Hepatocyte (in vitro differentiated cells): Measurements from ENCODE around the gene PTGES. TPM values are rescaled to one million over a fixed set of nuclear protein-coding genes. Genes with fewer than 3 reads are reported as not detected.

Experiments used
- DNase-seq: peaks from one replicate; pipeline ENCODE4 v3.0.0-alpha.2; 2016; ENCODE audit warnings: low spot score
- H2AFZ ChIP-seq: fragments of 200-600 bp; sonication (generic); 2 replicates; pipeline ENCODE4 v1.6.0; 2016; ENCODE audit warnings: antibody characterized with exemption, mild to moderate bottlenecking
- H3K27ac ChIP-seq: fragments of 200-600 bp; sonication (generic); 2 replicates; pipeline ENCODE4 v1.5.1; 2016; ENCODE audit warnings: mild to moderate bottlenecking
- H3K27me3 ChIP-seq: fragments of 200-600 bp; sonication (generic); 2 replicates; pipeline ENCODE4 v1.6.1; 2016
- H3K36me3 ChIP-seq: fragments of 200-600 bp; sonication (generic); replicated peaks from 2 replicates; pipeline ENCODE4 v1.5.1; 2016; ENCODE audit warnings: low read depth; ENCODE audit not compliant: insufficient read depth
- H3K4me1 ChIP-seq: fragments of 200-600 bp; sonication (generic); 2 replicates; pipeline ENCODE4 v1.5.1; 2016; ENCODE audit warnings: mild to moderate bottlenecking, moderate library complexity; ENCODE audit not compliant: insufficient read depth
- H3K4me2 ChIP-seq: fragments of 200-600 bp; sonication (generic); 2 replicates; pipeline ENCODE4 v1.6.0; 2016
- H3K4me3 ChIP-seq: fragments of 200-600 bp; sonication (generic); 2 replicates; pipeline ENCODE4 v1.5.1; 2016; ENCODE audit warnings: mild to moderate bottlenecking
- H3K79me2 ChIP-seq: fragments of 200-600 bp; sonication (generic); 2 replicates; pipeline ENCODE4 v1.6.0; 2017; ENCODE audit warnings: mild to moderate bottlenecking
- H3K9me2 ChIP-seq: fragments of 200-600 bp; sonication (generic); replicated peaks from 2 replicates; pipeline ENCODE4 v1.6.0; 2017; ENCODE audit warnings: mild to moderate bottlenecking; ENCODE audit not compliant: insufficient read depth
- H3K9me3 ChIP-seq: fragments of 200-600 bp; sonication (generic); 2 replicates; pipeline ENCODE4 v1.5.1; 2016; ENCODE audit warnings: low read depth, mild to moderate bottlenecking
- H4K20me1 ChIP-seq: fragments of 200-600 bp; sonication (generic); 2 replicates; pipeline ENCODE4 v1.6.0; 2016; ENCODE audit warnings: mild to moderate bottlenecking; ENCODE audit not compliant: insufficient read depth, poor library complexity, severe bottlenecking
- EZH2 ChIP-seq: fragments of 200-600 bp; sonication (generic); IDR thresholded peaks from 2 replicates; pipeline ENCODE4 v1.6.1; 2016; ENCODE audit warnings: antibody characterized with exemption, mild to moderate bottlenecking, borderline replicate concordance
- EZH2phosphoT487 ChIP-seq: fragments of 200-600 bp; sonication (generic); IDR thresholded peaks from one replicate; pipeline ENCODE4 v1.6.1; 2018; ENCODE audit warnings: antibody characterized with exemption, mild to moderate bottlenecking, low read depth, moderate library complexity; ENCODE audit not compliant: unreplicated experiment, severe bottlenecking
- WGBS: methylation state at CpG from one replicate; pipeline ENCODE4 v1.1.6; 2016; ENCODE audit warnings: low lambda C conversion rate; ENCODE audit errors: missing lambda C conversion rate; 5-methylcytosine and 5-hydroxymethylcytosine counted together
- polyA plus RNA-seq: library from polyadenylated mRNA; unstranded; fragments of >200 nt; fragmentation: Nextera tagmentation; extraction: Ambion mirVana; gene quantifications from 2 replicates; pipeline ENCODE4 v1.2.1, GENCODE V29; 2016
- total RNA-seq: library from RNA; depleted of rRNA; stranded (reverse); fragments of >200 nt; gene quantifications from 2 replicates; pipeline ENCODE4 v1.2.3, GENCODE V29; 2014
- TF ChIP-seq, protein P1 (sequence below): fragments of 200-600 bp; sonication (generic); IDR thresholded peaks from 2 replicates; pipeline ENCODE4 v1.5.1; 2016; ENCODE audit warnings: antibody characterized with exemption, mild to moderate bottlenecking; ENCODE audit not compliant: poor library complexity

The PTGES gene
- total and polyA plus RNA-seq, 2 experiments from 2014 or later: 26.4 to 94.9 TPM

GRCh38 chr9:129737479-129738274 lies 15.2 kb downstream of the PTGES start:
- TF ChIP-seq, protein P1, sequence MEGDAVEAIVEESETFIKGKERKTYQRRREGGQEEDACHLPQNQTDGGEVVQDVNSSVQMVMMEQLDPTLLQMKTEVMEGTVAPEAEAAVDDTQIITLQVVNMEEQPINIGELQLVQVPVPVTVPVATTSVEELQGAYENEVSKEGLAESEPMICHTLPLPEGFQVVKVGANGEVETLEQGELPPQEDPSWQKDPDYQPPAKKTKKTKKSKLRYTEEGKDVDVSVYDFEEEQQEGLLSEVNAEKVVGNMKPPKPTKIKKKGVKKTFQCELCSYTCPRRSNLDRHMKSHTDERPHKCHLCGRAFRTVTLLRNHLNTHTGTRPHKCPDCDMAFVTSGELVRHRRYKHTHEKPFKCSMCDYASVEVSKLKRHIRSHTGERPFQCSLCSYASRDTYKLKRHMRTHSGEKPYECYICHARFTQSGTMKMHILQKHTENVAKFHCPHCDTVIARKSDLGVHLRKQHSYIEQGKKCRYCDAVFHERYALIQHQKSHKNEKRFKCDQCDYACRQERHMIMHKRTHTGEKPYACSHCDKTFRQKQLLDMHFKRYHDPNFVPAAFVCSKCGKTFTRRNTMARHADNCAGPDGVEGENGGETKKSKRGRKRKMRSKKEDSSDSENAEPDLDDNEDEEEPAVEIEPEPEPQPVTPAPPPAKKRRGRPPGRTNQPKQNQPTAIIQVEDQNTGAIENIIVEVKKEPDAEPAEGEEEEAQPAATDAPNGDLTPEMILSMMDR: peak; percentile 98
- no peak for TF ChIP-seq EZH2
- H3K4me2 ChIP-seq: peak overlapping the region; percentile 83
- peak; percentile 92 for DNase-seq
- H3K36me3 ChIP-seq: no peaks in the 10 kb centered on the region
- H4K20me1 ChIP-seq: no peaks in the 10 kb centered on the region
- H3K27ac ChIP-seq: peak overlapping the region; percentile 28
- 10% methylated on average over 42 of the region's 48 CpGs for WGBS
- no peaks in the 10 kb centered on the region for H3K9me3 ChIP-seq
- H3K79me2 ChIP-seq: no peaks in the 10 kb centered on the region
- H3K9me2 ChIP-seq: no peaks in the 10 kb centered on the region
- peak overlapping the region; percentile 75 for H2AFZ ChIP-seq
- peak overlapping the region; percentile 25 for H3K4me3 ChIP-seq
- H3K4me1 ChIP-seq: peaks cover 6% of the 10 kb centered on the region
- no peaks in the 10 kb centered on the region for H3K27me3 ChIP-seq

DNA sequence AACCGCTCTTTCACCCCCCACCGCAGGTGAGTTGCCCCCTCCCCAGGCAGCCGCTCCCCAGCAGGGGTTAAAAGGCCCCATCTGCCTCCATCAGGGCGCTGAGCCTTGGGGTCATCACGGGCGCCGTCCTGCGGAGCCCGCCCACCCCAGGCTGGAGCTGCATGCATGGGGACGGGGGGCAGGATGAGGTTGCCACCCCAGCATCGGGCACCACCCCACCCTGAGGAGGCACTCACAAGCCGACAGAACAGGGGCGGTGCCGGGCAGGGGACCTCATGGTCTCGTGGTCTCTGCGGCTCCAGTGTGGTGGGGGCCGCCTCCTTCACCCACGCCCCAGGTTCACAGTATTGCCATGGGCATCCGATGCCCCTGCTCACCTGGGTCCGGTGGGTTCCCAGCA lies 16.5 kb downstream of the PTGES start:
- Histone ChIP-seq H3K9me2 (no peaks in the 10 kb centered on the region), H3K4me2 (no peak overlapping the region), H3K36me3 (no peaks in the 10 kb centered on the region), H3K4me3 (no peak overlapping the region), H3K79me2 (no peaks in the 10 kb centered on the region), H3K4me1 (peaks cover 6% of the 10 kb centered on the region), H3K27ac (no peak overlapping the region), H2AFZ (no peak overlapping the region), H3K9me3 (no peaks in the 10 kb centered on the region), H4K20me1 (no peaks in the 10 kb centered on the region), H3K27me3 (no peaks in the 10 kb centered on the region)
- no peak for DNase-seq
- TF ChIP-seq EZH2 (no peak), EZH2phosphoT487 (no peak)
- TF ChIP-seq, protein P1: no peak
- WGBS: 85% methylated on average over 20 of the region's 20 CpGs

- no peak overlapping the region for H3K27ac ChIP-seq
- H3K4me3 ChIP-seq: no peak overlapping the region
- no peak for TF ChIP-seq EZH2
- TF ChIP-seq, protein P1: no peak
- TF ChIP-seq EZH2phosphoT487: no peak
- H3K27me3 ChIP-seq: no peaks in the 10 kb centered on the region
- no peaks in the 10 kb centered on the region for H4K20me1 ChIP-seq
- H3K4me1 ChIP-seq: peaks cover 6% of the 10 kb centered on the region
- H3K36me3 ChIP-seq: no peaks in the 10 kb centered on the region
- no peak for DNase-seq
- no peaks in the 10 kb centered on the region for H3K9me2 ChIP-seq
- H3K79me2 ChIP-seq: no peaks in the 10 kb centered on the region
- no peaks in the 10 kb centered on the region for H3K9me3 ChIP-seq
- no peak overlapping the region for H2AFZ ChIP-seq
- WGBS: 89% methylated on average over 3 of the region's 6 CpGs
- H3K4me2 ChIP-seq: no peak overlapping the region
Measured at GRCh38 chr9:129735546-129735945, 17.3 kb downstream of the PTGES start.
